ENCODE data around the gene LRRFIP1.

GRCh38 chr2:237739101-237739500, 111.7 kb downstream of the LRRFIP1 start:
- TF ChIP-seq CTCF (IDR thresholded peaks at IDR 0.05) = no peak
- no peak for TF ChIP-seq POLR2A (IDR thresholded peaks at IDR 0.05)
- TF ChIP-seq EP300 (IDR thresholded peaks at IDR 0.05) = no peak
